ENCODE data around the gene CHCHD3.

DNA sequence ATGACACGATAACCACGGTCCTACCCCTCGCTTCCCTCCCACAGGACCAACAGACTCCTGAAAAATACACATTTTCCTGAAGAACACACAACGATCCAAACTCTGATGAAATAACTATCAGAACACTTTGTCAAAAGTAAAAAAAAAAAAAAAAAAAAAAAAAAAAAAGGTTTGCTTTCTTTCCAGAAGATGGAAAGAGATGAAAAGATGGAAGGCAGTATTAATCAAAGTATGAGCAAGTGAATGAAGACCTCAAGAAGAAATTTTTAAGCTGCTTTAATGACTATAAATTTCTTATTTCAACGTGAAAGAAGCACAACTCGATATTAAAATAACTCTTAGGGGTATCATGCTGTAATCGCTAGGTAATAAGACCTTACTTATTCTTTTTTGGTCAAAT lies 202.3 kb downstream of the CHCHD3 start:
- TF ChIP-seq, protein P1, sequence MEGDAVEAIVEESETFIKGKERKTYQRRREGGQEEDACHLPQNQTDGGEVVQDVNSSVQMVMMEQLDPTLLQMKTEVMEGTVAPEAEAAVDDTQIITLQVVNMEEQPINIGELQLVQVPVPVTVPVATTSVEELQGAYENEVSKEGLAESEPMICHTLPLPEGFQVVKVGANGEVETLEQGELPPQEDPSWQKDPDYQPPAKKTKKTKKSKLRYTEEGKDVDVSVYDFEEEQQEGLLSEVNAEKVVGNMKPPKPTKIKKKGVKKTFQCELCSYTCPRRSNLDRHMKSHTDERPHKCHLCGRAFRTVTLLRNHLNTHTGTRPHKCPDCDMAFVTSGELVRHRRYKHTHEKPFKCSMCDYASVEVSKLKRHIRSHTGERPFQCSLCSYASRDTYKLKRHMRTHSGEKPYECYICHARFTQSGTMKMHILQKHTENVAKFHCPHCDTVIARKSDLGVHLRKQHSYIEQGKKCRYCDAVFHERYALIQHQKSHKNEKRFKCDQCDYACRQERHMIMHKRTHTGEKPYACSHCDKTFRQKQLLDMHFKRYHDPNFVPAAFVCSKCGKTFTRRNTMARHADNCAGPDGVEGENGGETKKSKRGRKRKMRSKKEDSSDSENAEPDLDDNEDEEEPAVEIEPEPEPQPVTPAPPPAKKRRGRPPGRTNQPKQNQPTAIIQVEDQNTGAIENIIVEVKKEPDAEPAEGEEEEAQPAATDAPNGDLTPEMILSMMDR (IDR thresholded peaks at IDR 0.05): no peak
- no peak for TF ChIP-seq POLR2A (IDR thresholded peaks at IDR 0.05)

Data from right lobe of liver (tissue), 4 donors.